OCI-LY1 (cell line): Measurements from ENCODE around the gene ATG7.

Experiments used
- H2AFZ ChIP-seq: fragments of 200-600 bp; sonication (generic), shearing (Covaris generic); 2 replicates; pipeline ENCODE4 v1.6.0; 2014; ENCODE audit warnings: antibody characterized with exemption, mild to moderate bottlenecking, low read length
- H3F3A ChIP-seq: fragments of 200-600 bp; sonication (generic), shearing (Covaris generic); 2 replicates; pipeline ENCODE4 v1.6.0; 2014; ENCODE audit warnings: mild to moderate bottlenecking, antibody characterized with exemption, low read length, moderate library complexity; ENCODE audit not compliant: insufficient read depth
- H3K27ac ChIP-seq: fragments of 200-600 bp; sonication (generic); 2 replicates; pipeline ENCODE4 v1.5.1; 2014; ENCODE audit warnings: low read length, mixed run types, mild to moderate bottlenecking, low read depth; ENCODE audit not compliant: poor library complexity, severe bottlenecking
- H3K27me3 ChIP-seq: fragments of 200-600 bp; sonication (generic); 2 replicates; pipeline ENCODE4 v1.6.0; 2014; ENCODE audit warnings: antibody characterized with exemption, mild to moderate bottlenecking, low read length, moderate library complexity; ENCODE audit not compliant: insufficient read depth
- H3K36me3 ChIP-seq: fragments of 200-600 bp; sonication (generic); 2 replicates; pipeline ENCODE4 v1.6.1; 2014; ENCODE audit warnings: mild to moderate bottlenecking, antibody characterized with exemption, low read length, moderate library complexity, mixed read lengths; ENCODE audit not compliant: insufficient read depth
- H3K4me1 ChIP-seq: fragments of 200-600 bp; sonication (generic); 2 replicates; pipeline ENCODE4 v1.5.1; 2014; ENCODE audit warnings: mild to moderate bottlenecking, low read length, moderate library complexity; ENCODE audit not compliant: insufficient read depth, severe bottlenecking
- H3K4me2 ChIP-seq: fragments of 200-600 bp; sonication (generic), shearing (Covaris generic); 2 replicates; pipeline ENCODE4 v1.6.1; 2014; ENCODE audit warnings: low read length
- H3K4me3 ChIP-seq: fragments of 200-600 bp; sonication (generic); 2 replicates; pipeline ENCODE4 v1.5.1; 2014; ENCODE audit warnings: low read length, low read depth, mild to moderate bottlenecking, mixed read lengths; ENCODE audit not compliant: poor library complexity, severe bottlenecking
- H3K79me2 ChIP-seq: fragments of 200-600 bp; shearing (Covaris generic); 2 replicates; pipeline ENCODE4 v1.6.1; 2016; ENCODE audit warnings: mixed run types, low read length, mixed read lengths; ENCODE audit not compliant: insufficient read depth
- H3K9ac ChIP-seq: fragments of 200-600 bp; sonication (generic), shearing (Covaris generic); 2 replicates; pipeline ENCODE4 v1.6.1; 2014; ENCODE audit warnings: mild to moderate bottlenecking, low read length, mixed read lengths
- H3K9me2 ChIP-seq: fragments of 200-600 bp; sonication (generic), shearing (Covaris generic); 2 replicates; pipeline ENCODE4 v1.6.1; 2014; ENCODE audit warnings: low read depth, mild to moderate bottlenecking, low read length, mixed read lengths
- H3K9me3 ChIP-seq: fragments of 200-600 bp; shearing (Covaris generic); 2 replicates; pipeline ENCODE4 v1.6.1; 2014; ENCODE audit warnings: low read length, mixed read lengths
- H4K20me1 ChIP-seq: fragments of 200-600 bp; sonication (generic), shearing (Covaris generic); 2 replicates; pipeline ENCODE4 v1.6.0; 2016; ENCODE audit warnings: mild to moderate bottlenecking, low read length; ENCODE audit not compliant: insufficient read depth
- CTCF ChIP-seq: fragments of 200-600 bp; sonication (generic), shearing (Covaris generic); IDR thresholded peaks from 2 replicates; pipeline ENCODE4 v1.5.1; 2017; ENCODE audit warnings: mild to moderate bottlenecking, antibody characterized with exemption, low read length, moderate library complexity, mixed read lengths
- EZH2 ChIP-seq: fragments of 200-600 bp; sonication (generic), shearing (Covaris generic); IDR thresholded peaks from 2 replicates; pipeline ENCODE4 v1.8.0; 2017; ENCODE audit warnings: borderline replicate concordance, mixed run types, mild to moderate bottlenecking, antibody characterized with exemption, low read length, moderate library complexity, mixed read lengths

The ATG7 gene

GRCh38 chr3:11539218-11539617, 267.0 kb downstream of the ATG7 start:
- Histone ChIP-seq H3K4me1 (no peaks in the 10 kb centered on the region), H3K4me3 (no peak overlapping the region), H3K9me3 (no peaks in the 10 kb centered on the region), H2AFZ (no peak overlapping the region), H3K27ac (no peak overlapping the region), H3K4me2 (no peak overlapping the region), H3K9me2 (no peaks in the 10 kb centered on the region), H3K79me2 (no peaks in the 10 kb centered on the region), H4K20me1 (no peaks in the 10 kb centered on the region), H3K9ac (no peak overlapping the region), H3F3A (no peaks in the 10 kb centered on the region), H3K27me3 (no peaks in the 10 kb centered on the region), H3K36me3 (no peaks in the 10 kb centered on the region)
- TF ChIP-seq EZH2 (no peak), CTCF (no peak)

GRCh38 chr3:11539677-11540076, 267.5 kb downstream of the ATG7 start:
- Histone ChIP-seq H3K27ac (no peak overlapping the region), H3F3A (no peaks in the 10 kb centered on the region)

GRCh38 chr3:11541321-11542303, 269.4 kb downstream of the ATG7 start:
- H3K9me2 ChIP-seq, result no peaks in the 10 kb centered on the region
- H3K4me2 ChIP-seq, result no peak overlapping the region
- H3K27me3 ChIP-seq, result no peaks in the 10 kb centered on the region
- H3K9me3 ChIP-seq, result no peaks in the 10 kb centered on the region
- H3K4me1 ChIP-seq, result no peaks in the 10 kb centered on the region
- H3K79me2 ChIP-seq, result no peaks in the 10 kb centered on the region
- H4K20me1 ChIP-seq, result no peaks in the 10 kb centered on the region
- no peaks in the 10 kb centered on the region for H3K36me3 ChIP-seq
- H3F3A ChIP-seq, result no peaks in the 10 kb centered on the region
- TF ChIP-seq EZH2, result no peak
- H2AFZ ChIP-seq, result no peak overlapping the region
- no peak overlapping the region for H3K4me3 ChIP-seq
- H3K27ac ChIP-seq, result no peak overlapping the region
- no peak overlapping the region for H3K9ac ChIP-seq

More at GRCh38 chr3:11539677-11540076, 267.5 kb downstream of the ATG7 start:
- TF ChIP-seq EZH2 (no peak), CTCF (no peak)
- Histone ChIP-seq H3K4me3 (no peak overlapping the region), H4K20me1 (no peaks in the 10 kb centered on the region), H3K36me3 (no peaks in the 10 kb centered on the region), H3K27me3 (no peaks in the 10 kb centered on the region), H3K9me2 (no peaks in the 10 kb centered on the region), H3K4me1 (no peaks in the 10 kb centered on the region), H2AFZ (no peak overlapping the region), H3K4me2 (no peak overlapping the region), H3K9ac (no peak overlapping the region), H3K79me2 (no peaks in the 10 kb centered on the region), H3K9me3 (no peaks in the 10 kb centered on the region)

GRCh38 chr3:11542551-11542950, 270.4 kb downstream of the ATG7 start:
- no peaks in the 10 kb centered on the region for H3K27me3 ChIP-seq
- TF ChIP-seq EZH2 (no peak), CTCF (no peak)
- no peak overlapping the region for H3K4me2 ChIP-seq
- H2AFZ ChIP-seq, result no peak overlapping the region
- H3K9me2 ChIP-seq, result no peaks in the 10 kb centered on the region
- no peak overlapping the region for H3K4me3 ChIP-seq
- no peak overlapping the region for H3K9ac ChIP-seq
- H3K4me1 ChIP-seq, result no peaks in the 10 kb centered on the region
- no peaks in the 10 kb centered on the region for H3K79me2 ChIP-seq
- no peaks in the 10 kb centered on the region for H3K36me3 ChIP-seq
- no peaks in the 10 kb centered on the region for H3K9me3 ChIP-seq
- H3F3A ChIP-seq, result no peaks in the 10 kb centered on the region
- no peaks in the 10 kb centered on the region for H4K20me1 ChIP-seq
- H3K27ac ChIP-seq, result no peak overlapping the region
